Muscle of back (tissue), 11 donors: ENCODE results near the gene DAGLA. TPM values are rescaled to one million over a fixed set of nuclear protein-coding genes. Genes with fewer than 3 reads are reported as not detected.

Source experiments
- DNase-seq, 3 donors: peaks; one replicate each; pipeline versions ENCODE4 v3.0.0 to v3.0.0-alpha.2; 2013
- polyA plus RNA-seq, 10 donors: library from polyadenylated mRNA; unstranded; fragments of 120-200 nt; gene quantifications; one replicate each; pipeline ENCODE4 v1.2.1, GENCODE V29; 2013; ENCODE audit not compliant: insufficient read length in 10 of 10

Gene DAGLA
- polyA plus RNA-seq, 10 donors = 3.8 to 5.8 (median 4.9) TPM

DNA sequence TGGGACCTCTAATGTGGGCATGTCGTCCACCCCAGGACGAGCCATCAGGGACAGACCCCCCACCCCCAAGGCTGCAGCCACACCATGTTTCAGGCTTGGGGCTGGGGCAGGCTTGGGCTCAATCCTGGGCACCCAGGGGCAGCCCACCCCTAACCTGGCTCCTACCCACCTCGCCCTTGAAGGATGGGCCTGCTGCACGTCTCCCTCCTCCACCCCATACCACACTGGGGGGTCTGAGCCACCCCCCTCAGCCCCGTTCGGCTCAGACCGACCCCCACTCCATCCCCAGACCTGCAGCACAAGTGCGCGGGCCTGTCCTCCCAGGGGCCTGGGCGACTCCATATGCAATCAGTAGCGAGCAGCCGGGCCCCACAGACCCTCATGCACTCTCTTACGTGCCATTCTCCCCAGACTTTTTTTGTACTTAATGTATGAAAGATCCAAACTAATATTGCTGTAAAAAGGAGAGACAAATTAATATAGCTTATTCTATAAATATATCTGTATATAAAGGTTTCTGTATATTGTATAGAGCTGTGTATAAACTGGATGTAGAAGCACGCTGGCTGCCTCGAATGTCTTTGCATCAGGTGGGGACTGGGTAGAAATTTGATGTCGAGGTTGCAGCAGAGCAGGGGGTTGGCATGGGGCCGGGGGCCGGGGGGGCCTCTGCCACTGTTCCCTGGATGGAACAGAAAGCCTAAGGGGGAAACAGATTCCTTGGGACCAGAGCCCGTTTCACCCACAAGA, 66.4 kb downstream of the DAGLA start:
- DNase-seq = no peak

DNA sequence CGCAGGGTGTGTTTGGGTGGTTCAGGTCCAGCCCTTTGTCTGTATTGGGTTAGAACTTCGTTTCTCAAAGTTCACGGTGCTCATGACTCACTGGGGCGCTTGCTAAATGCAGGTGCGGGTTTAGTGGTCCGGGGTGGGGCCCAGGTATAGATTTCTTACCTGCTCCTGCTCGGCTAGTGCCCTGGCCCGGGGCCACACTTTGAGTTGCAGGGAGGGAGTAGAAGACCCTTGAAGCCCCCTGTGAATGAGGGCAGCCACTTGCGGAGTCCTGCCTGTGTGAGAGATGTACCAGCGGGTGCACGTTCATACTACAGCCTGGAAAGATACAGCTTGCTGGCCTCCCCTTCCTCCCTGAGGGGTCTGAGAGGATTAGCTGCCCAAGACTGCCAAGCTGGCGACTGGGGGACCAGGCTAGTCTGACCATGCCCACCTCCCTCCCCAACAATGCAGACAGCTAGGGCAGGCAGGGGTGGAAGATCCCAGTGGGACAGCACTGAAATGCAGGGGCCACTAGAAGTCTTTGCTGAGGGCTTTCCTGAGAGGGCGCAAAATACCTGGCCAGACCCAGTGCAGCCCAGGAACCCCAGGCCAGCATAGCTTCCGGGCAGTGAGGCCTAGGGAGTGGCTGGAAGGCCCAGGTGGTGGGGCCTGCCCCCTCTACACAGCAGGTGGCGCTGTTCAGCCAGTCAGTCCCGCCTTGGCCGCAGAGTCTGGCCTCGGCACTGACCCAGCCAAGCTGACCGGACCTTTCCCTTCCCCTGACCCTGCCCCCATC, 67.2 kb downstream of the DAGLA start:
- DNase-seq = peak; percentile 32 to 79 (median 64)

DNA sequence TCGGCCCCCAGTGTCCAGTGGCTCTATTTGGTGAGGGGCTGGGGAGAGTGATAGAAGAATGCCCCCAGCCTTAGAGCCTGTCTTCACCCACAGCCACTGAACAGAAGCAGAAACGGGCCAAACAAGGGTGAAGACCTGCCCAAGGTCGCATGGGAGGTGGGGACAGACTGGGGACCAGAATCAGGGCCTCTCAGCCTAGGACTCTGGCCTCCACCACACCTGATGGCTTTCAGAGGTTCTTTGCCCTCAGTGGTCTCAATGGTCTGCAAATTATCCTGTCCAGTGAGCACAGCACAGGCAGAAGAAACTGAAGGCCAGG, 67.7 kb downstream of the DAGLA start:
- DNase-seq = no peak

DNA sequence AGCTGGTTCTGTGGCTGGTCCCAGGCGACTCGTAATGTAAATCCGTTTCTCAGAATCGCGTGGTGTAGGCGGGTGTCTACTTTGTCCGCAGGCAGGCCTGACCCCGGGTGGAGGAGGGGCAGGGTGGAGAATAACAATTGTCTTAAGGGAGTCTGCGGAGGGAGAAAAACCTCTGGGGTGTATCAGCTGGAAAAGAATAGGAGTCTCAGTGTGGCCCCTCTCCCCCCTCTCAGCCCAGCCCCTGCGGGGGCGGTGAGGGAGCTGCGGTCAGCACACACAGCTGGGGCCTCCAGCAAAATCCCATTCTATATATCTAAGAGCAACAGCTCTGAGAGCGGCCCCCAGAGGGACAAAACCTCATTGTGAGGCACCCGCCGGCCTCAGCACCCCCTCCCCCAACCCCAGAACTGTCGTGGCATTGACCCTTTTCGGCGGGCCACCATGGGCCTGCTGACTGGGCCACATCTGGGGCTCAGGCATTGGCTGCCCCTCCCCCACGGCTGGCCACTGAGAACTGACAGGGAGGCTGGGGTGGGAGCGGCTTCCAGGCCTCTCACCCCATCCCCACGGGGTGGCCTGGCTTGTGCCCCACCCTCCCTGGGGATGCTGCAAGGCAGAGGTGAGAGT, 69.5 kb downstream of the DAGLA start:
- peak in 1 of 3 donors; percentile 64 for DNase-seq

DNA sequence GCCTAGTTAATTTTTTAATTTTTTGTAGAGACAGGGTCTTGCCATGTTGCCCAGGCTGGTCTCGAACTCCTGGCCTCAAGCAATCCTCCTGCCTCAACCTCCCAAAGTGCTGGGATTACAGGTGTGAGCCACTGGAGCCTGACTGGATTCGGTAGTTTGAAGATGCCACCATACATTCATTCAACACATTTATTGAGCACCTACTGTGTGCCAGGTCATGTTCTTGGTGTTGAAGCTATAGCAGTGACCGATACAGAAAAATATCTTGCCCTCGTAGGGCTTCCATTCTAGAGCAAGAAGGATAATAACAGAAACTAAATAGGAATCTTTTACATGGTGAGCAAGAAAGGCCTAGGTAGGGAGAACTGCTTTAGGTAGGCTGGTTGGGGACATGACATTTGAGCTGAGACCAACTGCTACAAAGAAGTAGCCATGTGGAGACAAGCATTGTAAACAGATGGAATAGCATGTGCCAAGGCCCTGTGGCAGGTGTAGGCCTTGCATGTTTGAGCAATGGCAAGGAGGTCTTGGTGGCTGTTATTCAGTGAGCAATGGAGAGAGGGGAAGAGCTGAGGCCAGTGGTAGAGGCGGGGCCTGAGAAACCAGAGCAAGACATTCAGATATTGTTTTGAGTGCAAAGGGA, 70.6 kb downstream of the DAGLA start:
- no peak for DNase-seq

DNA sequence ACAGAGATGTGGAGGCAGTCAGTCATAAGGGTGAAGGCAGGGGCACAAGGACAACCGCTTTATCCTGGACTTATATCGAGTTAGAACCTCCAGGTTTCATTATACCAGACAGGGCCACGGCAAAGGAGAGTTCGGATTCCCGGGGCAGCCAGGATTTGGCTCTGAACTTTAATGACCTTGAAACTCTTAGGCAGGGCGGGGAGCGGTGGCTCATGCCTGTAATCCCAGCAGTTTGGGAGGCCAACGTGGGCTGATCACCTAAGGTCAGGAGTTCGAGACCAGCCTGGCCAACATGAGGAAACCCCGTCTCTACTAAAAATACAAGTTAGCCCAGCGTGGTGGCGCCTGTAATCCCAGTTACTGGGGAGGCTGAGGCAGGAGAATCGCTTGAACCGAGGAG, 71.2 kb downstream of the DAGLA start:
- no peak for DNase-seq

DNA sequence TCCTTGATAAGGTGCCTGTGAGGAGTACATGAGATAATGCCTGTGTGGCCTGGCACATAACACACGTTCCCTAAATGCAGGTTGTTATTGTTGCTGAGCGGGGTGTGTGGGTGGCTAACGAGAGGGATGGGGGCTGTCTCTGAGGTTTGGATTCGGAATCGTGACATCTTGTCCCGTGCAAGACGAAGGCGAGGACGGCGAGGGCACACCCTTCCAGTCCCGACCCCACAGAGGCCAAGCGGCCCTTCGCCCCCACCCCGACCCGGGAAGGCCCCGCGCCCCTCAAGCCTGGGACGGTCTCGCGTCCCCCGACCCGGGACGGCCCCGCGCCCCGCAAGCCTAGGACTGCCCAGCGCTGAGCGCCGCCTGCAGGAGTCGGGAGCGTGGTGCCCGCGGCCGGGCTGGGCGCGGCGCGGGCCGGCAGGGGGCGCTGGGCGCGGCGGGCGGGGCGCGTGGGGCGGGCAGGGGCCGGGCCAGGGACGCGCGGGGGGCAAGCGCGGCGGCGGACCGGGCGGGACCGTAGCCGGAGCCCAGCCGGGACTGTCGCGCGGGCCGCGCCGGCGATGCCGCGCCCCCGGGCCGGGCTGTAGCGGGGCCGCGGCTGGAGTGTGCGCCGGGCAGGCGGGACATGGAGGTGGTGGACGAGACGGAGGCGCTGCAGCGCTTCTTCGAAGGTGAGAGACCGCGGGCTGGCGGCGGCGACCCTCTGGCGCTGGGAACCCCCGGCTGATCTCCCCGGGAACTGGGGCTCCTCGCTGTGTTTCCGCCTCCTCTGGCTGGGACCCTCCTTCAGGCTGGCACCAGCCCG, 72.1 kb downstream of the DAGLA start, which contains the start of gene MYRF:
MYRF (plus strand) TSS at position 520 of the 808 bp plus-strand sequence; CDS start at position 629, 109 bp downstream.
- peak in 2 of 3 donors; percentile 34 to 58 for DNase-seq

DNA sequence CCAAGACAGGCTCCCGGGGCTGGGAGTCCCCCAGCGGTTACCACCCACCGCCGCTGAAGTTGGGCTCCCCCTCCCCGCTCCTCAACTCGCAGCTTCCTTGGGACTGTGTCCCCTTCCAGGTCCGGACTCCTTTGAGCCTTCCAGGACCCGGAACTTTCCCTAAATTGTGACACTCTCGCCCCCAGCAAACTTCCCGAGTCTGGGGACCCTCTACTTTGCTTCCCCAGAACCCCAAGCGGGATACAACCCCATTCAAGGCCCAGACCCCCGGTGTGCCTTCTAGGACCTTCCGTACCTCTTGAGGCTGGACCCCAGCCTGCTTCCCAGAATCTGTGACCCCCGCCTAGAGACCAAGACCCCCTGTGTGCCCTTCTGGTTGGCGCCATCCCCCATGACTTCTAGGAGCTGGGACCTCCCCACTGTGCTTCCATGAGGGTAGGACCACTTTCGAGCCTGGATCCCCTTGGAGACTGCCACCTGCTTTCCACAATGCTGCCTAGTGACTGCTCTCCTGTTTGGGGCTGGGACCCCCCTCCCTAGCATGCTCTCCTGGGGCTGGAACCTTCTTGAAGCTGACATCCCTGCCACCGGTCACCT, 72.8 kb downstream of the DAGLA start:
- DNase-seq = no peak

DNA sequence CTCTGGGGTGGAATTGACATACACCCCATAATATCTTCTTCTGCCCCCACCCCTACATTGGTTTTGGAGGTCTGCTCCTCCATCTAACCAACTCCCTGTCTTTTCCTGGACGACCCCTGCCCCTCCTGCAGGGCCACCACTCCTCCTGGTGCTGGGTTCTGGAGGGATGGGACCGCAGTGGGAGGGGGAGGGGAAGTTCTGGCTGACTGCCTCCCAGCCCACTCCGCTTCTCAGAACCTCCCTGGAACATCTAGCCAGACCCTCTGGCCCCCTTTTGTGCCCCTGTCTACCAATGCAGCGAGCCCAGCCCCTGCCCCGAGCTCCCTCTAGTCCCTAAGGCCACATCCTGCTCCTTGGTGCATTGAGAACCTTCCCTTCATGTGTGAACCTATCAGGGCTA, 73.5 kb downstream of the DAGLA start:
- no peak for DNase-seq

DNA sequence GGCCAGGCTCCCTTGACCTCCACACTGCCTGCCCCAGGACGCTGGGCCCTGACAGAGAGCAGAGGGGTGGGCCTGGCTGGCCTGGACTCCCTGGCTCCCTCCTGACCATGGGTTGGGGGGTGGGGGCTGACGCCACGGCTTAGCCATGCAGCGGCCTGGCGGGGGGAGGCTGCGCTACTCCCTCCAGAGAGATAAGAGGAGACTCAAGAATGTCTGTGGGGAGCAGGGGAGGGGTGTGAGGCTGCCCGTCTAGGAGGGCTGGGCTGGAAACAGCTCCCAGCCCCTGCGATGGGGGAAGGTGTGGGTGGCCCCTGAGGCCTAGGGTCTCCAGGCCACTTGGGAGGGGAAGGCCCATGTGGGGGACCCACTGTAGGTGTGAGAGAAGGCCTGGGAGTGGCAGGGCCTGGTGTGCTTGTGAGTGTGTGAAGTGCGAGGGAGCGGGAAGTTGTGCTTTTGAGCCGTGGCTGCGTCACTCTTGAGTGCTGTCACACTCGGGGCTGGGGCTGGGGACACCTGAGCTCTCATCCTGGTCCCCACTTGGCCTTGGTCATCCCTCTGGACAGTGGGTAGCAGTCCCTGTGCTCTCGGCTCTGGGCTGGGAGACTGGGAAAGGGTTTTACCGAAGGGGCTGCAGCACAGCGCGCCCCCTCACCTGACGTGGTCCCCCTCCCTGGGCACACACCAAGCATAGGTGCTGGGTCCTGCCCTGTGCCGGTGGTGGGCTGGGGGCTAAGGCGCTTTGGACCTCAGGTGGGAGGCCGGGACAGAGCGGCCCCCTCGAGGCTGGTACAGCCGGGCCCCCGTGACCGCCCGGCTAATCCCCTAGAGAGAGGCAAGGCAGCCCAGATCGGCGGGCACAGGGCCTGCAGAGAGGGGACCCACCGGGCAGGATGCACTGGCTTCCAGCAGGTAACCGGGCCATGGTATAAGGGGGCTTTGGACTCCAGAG, 74.6 kb downstream of the DAGLA start:
- DNase-seq = no peak

DNA sequence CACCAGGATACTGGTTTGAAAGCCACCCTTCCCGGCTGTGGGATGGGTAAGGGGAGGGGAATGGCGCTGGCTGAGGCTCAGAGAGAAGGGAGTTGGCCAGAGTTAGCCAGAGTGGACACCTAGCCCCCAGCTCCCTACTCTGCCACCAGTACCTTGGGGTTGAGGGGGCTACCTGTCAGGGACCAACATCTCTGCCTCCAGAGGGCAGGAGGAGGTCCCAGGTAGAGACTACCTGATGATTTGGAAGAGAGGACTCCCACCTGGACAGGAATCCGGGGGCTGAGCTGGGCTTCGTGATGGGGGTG, 75.9 kb downstream of the DAGLA start:
- no peak for DNase-seq

DNA sequence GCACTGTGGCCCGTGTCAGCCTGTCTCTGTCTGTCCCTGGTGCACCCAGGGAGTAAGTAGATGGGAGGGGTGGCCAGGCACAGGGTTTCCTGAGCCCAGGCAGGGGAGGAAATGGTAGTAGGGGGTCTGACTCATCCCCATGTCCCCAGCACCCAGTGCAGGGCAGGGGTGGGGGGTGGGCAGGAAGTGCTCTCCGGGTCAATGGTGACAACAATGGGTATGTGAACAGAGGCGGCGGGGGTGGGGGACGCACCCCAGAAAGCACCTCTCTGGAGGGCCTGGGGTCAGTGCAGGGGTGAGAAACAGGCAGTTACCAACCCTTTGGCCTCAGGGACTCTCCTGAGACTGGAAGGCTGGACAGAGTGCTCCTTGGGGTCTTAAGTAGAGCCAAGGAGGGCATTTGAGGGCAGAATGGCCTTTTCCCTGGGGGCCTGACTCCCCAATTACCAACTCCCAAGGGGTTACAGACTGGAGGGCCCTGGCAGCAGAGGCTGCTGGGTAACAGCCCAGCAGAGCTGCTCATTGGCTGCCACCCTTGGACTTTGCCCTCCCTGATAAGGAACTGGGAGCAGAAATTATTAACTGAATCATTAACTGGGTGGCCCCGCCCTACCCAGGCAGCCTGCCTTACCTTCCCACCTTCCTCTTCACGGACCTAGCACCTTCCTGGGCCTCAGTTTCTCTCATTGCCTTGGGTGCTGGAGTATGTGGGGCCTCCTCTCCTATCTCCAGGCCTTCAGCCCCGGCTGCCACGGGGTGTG, 76.4 kb downstream of the DAGLA start:
- no peak for DNase-seq

DNA sequence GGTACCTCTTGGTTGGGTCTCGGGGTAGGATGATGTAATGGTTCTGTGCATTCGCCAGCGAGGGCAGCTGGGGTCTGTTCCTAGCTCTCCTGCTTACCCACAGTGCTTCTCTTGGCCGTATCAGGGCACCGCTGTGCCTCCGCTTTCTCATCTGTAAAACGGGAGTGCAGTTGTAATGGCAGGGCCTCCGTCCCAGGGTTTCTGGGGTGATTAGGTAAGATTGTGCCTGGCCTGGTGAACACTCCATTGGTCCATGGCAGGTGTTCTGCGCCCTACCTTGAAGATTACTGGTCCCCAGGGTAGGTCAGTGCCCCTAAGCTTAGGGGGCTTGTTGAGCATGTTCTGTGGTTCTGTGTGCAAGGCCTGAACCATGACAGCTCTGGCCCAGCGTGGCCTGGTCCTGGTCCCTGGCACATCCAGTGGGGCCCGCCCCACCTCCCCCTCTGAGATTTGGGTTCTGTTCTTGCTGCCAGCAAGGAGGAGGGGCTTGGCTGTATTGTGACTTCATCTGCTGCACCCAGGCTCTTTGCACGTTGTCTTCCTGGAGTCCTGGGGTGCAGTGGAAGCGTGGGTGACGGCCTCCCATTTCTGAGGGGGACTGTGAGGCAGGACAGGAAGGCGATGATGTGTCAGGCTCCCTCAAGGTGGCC, 77.1 kb downstream of the DAGLA start:
- DNase-seq = no peak

DNA sequence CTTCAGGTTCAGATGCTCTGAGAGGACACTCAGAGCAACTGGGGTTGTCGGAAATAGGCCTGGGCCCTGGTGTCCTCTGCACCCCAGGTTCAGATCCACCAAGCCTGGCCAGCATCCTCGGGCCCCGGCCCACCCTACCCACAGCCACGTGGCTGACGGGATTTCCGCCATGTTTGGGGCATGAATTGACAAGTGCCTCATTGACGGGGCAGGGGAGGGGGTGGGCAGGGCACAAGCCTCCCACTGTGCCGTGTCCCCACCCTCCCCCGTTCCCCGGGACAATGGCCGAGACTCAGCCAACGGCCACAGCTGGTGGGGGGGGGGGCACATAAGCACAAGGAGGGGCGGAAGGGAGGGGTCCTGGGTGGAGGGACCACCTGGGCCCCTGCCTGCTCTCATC, 80.8 kb downstream of the DAGLA start:
- DNase-seq = no peak

DNA sequence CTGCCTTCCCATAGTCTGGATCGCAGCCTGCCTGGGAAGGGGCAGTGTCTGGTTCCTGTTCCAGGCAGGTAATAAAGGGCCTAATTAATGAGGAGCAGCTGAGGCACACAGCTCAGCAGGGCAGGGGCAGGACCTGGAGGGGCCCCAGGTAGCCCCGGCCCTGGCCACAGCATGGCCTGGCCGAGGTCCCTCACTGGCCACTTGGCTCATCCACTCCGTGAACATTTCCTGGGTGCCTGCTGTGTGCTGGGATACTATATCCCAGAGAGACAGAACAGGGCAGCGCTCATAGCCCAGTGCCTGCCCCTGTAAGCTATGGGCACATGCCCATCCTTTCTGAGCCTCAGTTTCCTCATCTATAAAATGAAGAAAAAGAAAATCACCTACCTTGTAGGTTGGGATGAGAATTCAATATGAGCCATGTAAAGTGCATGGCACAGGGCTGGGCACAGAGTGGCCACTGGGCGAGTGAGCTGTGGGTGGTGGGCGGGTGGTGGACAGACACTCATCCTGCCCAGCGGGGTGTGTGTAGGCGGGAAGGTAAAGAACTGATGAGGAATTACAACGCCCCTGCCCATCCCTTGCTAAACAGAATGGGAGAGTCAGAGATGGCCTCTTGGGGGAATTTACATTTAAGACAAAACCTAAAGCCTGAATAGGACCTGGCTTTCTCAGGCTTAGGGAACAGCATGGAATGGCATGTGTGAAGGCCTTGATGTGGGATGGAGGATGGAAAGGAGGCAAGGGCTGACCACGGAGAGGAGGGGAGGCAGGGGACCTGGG, 81.4 kb downstream of the DAGLA start:
- DNase-seq = no peak

DNA sequence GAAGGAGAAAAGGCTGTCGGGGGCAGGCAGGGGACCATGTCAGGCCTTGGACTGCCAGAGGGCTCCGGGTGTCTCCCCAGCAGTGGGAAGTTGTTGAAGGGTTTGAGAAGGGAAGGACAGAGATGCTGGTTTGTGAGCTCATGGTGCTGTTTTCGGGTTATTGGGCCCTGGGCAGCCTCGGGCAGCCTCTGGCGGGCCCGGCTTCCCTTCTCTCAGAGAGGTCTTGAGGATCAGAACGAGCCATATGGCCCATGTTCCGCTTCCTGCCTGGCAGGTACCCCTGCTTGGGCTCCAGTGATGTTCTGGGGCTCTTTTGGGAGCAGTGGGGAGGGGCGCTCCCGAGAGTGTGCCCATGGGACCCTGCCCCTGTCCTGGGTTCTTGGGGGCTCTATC, 82.0 kb downstream of the DAGLA start:
- no peak for DNase-seq

DNA sequence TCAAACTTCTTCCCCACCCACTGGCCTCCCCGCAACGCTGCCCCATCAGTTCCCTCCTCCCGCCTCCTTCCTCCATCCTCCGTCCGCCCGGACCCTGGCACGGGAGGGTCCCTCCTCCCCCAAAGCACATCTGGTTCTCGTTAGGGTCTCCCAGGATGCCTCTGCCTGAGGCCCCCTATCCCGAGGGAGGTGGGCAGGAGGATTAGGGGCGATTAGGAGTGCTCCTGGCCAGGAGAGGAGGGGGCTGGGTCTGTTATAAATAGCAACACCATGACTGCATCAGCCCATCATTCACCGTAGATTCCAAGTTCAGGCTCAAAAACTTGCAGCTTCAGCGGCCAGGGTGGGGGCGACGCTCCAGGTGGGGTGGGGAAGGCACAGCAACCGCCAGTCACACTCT, 82.6 kb downstream of the DAGLA start:
- DNase-seq = peak in 1 of 3 donors; percentile 54
